ENCODE results near the gene MUCL3.

The MUCL3 gene

GRCh38 chr6:30990422-30991086 lies 49.8 kb downstream of the MUCL3 start:
- H3K27ac ChIP-seq = no peak overlapping the region
- TF ChIP-seq ZFX (IDR thresholded peaks at IDR 0.05) (no peak), CTCF (conservative IDR thresholded peaks at IDR 0.05) (no peak)

GRCh38 chr6:30991891-30992290 lies 51.1 kb downstream of the MUCL3 start:
- TF ChIP-seq ZFX (IDR thresholded peaks at IDR 0.05) (no peak), CTCF (conservative IDR thresholded peaks at IDR 0.05) (no peak)
- H3K27ac ChIP-seq = no peak overlapping the region

- TF ChIP-seq ZFX (IDR thresholded peaks at IDR 0.05) (no peak), CTCF (conservative IDR thresholded peaks at IDR 0.05) (no peak)
- H3K27ac ChIP-seq = peak overlapping the region; percentile 32; the same call in 1 of the 2 replicates
These were observed 56.5 kb downstream of the MUCL3 start for GRCh38 chr6:30997301-30997700.

DNA sequence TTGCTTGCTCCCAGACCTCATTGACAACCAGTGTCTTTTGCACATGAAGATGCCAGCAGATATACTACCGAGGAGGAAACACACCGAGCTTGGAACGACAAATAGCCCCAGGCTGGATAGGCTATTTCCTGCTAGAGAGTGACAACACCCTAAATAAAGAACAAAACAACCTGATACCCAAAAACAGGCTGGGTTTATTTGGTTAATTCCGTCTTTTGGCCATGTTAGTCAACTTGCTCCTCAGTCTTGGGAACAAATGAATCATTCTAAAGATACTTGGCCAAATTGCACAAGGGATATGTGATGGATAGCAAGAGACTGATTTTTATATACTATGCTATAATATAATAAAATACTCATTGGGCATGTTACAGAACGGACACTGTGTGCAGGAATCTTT lies 58.0 kb downstream of the MUCL3 start:
- H3K27ac ChIP-seq = peak overlapping the region; percentile 61
- TF ChIP-seq CTCF (conservative IDR thresholded peaks at IDR 0.05) (no peak), ZFX (IDR thresholded peaks at IDR 0.05) (no peak)

DNA sequence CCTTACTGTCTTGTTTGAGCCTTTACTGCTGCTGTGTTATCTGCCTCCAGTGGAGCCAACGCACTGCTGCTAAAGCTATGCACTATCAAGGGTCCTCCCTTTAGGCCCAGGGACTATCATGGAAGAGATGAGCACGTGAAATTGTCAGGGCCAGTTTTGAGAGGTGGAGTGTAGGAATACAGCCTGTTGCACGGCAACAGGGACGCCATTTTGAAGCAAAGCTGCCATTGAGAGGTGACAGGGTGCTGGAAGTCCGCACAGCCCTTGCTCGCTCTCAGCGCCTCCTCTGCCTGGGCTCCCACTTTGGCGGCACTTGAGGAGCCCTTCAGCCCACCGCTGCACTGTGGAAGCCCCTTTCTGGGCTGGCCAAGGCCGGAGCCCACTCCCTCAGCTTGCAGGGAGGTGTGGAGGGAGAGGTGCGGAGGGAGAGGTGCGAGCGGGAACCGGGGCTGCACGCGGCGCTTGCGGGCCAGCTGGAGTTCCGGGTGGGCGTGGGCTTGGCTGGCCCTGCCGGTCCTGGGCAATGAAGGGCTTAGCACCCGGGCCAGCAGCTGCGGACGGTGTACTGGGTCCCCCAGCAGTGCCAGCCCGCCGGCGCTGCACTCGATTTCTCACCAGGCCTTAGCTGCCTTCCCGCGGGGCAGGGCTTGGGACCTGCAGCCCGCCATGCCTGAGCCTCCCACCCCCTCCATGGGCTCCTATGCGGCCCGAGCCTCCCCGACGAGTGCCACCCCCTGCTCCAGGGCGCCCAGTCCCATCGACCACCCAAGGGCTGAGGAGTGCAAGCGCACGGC lies 59.5 kb downstream of the MUCL3 start:
- H3K27ac ChIP-seq = peak overlapping the region; percentile 59

DNA sequence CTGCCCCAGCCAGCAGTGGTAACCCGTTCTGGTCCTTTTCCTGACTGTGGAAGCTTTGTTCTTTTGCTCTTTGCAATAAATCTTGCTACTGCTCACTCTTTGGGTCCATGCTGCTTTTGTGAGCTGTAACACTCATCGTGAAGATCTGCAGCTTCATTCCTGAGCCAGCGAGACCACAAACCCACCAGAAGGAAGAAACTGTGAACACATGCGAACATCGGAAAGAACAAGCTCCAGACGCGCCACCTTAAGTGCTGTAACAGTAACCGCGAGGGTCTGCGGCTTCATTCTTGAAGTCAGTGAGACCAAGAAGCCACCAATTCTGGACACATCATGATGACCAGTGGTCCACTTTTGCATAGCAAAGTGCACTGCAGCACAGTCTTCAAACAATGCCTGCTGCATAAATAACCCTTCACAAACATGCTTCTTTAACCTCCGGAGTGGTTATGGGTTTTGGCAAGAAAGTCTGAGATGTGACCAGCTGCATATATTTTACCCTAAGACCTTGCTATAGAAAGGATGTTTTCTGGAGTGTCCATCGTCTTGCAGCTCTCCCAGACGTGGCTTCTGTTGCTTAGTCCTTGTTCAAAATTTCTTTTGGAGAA lies 60.6 kb downstream of the MUCL3 start:
- no peak overlapping the region for H3K27ac ChIP-seq
- no peak for TF ChIP-seq CTCF (conservative IDR thresholded peaks at IDR 0.05)
- TF ChIP-seq ZFX (IDR thresholded peaks at IDR 0.05) = no peak

GRCh38 chr6:31002471-31002870 lies 61.7 kb downstream of the MUCL3 start:
- TF ChIP-seq CTCF (conservative IDR thresholded peaks at IDR 0.05) (no peak), ZFX (IDR thresholded peaks at IDR 0.05) (no peak)
- H3K27ac ChIP-seq = no peak overlapping the region

Data from C4-2B (cell line).